ENCODE results near the gene RINL. TPM values are rescaled to one million over a fixed set of nuclear protein-coding genes. Genes with fewer than 3 reads are reported as not detected.

Gene RINL
- total RNA-seq, 1 donor from 2014 or later = 3.3 TPM

GRCh38 chr19:38913958-38914357 lies 35.9 kb upstream of the RINL start:
- TF ChIP-seq CTCF (IDR thresholded peaks at IDR 0.05; ENCODE audit: unreplicated experiment) = no peak
- no peaks in the 10 kb centered on the region for H3K9me3 Mint-ChIP-seq
- no peaks in the 10 kb centered on the region for H3K4me1 Mint-ChIP-seq
- H3K36me3 Mint-ChIP-seq = no peaks in the 10 kb centered on the region
- no peak overlapping the region for H3K27ac Mint-ChIP-seq
- no peaks in the 10 kb centered on the region for H3K27me3 Mint-ChIP-seq (ENCODE audit: low read depth)
- DNase-seq (ENCODE audit: low spot score in 2 of 2, unreplicated experiment in 2 of 2) = no peak
- no peak overlapping the region for H3K4me3 Mint-ChIP-seq

- no peak overlapping the region for H3K27ac Mint-ChIP-seq
- H3K9me3 Mint-ChIP-seq = no peaks in the 10 kb centered on the region
- no peak for DNase-seq (ENCODE audit: low spot score in 2 of 2, unreplicated experiment in 2 of 2)
- peaks cover 2% of the 10 kb centered on the region for H3K36me3 Mint-ChIP-seq
- H3K4me1 Mint-ChIP-seq = no peaks in the 10 kb centered on the region
- H3K4me3 Mint-ChIP-seq = no peak overlapping the region
- H3K27me3 Mint-ChIP-seq (ENCODE audit: low read depth) = no peaks in the 10 kb centered on the region
- TF ChIP-seq CTCF (IDR thresholded peaks at IDR 0.05; ENCODE audit: unreplicated experiment) = no peak
Observed at GRCh38 chr19:38912600-38913514, 34.8 kb upstream of the RINL start.

GRCh38 chr19:38911388-38912001 lies 33.4 kb upstream of the RINL start:
- H3K27ac Mint-ChIP-seq = no peak overlapping the region
- H3K36me3 Mint-ChIP-seq = peaks cover 7% of the 10 kb centered on the region
- no peak for DNase-seq (ENCODE audit: low spot score in 2 of 2, unreplicated experiment in 2 of 2)
- no peak for TF ChIP-seq CTCF (IDR thresholded peaks at IDR 0.05; ENCODE audit: unreplicated experiment)
- no peak overlapping the region for H3K4me3 Mint-ChIP-seq
- no peaks in the 10 kb centered on the region for H3K27me3 Mint-ChIP-seq (ENCODE audit: low read depth)
- no peaks in the 10 kb centered on the region for H3K4me1 Mint-ChIP-seq
- no peaks in the 10 kb centered on the region for H3K9me3 Mint-ChIP-seq

GRCh38 chr19:38910488-38910887 lies 32.4 kb upstream of the RINL start:
- Mint-ChIP-seq H3K4me1 (no peaks in the 10 kb centered on the region), H3K36me3 (peaks cover 7% of the 10 kb centered on the region), H3K9me3 (no peaks in the 10 kb centered on the region), H3K27ac (no peak overlapping the region), H3K27me3 (ENCODE audit: low read depth) (no peaks in the 10 kb centered on the region), H3K4me3 (no peak overlapping the region)
- DNase-seq (ENCODE audit: low spot score in 2 of 2, unreplicated experiment in 2 of 2) = no peak
- no peak for TF ChIP-seq CTCF (IDR thresholded peaks at IDR 0.05; ENCODE audit: unreplicated experiment)

- no peak overlapping the region for H3K27ac Mint-ChIP-seq
- no peak overlapping the region for H3K4me3 Mint-ChIP-seq
- no peak for TF ChIP-seq CTCF (IDR thresholded peaks at IDR 0.05; ENCODE audit: unreplicated experiment)
- no peaks in the 10 kb centered on the region for H3K27me3 Mint-ChIP-seq (ENCODE audit: low read depth)
- peaks cover 12% of the 10 kb centered on the region for H3K36me3 Mint-ChIP-seq
- DNase-seq (ENCODE audit: low spot score in 2 of 2, unreplicated experiment in 2 of 2) = no peak
- no peaks in the 10 kb centered on the region for H3K4me1 Mint-ChIP-seq
- no peaks in the 10 kb centered on the region for H3K9me3 Mint-ChIP-seq
Observed at GRCh38 chr19:38908911-38909310, 30.8 kb upstream of the RINL start.

Data from mesothelial cell of epicardium (in vitro differentiated cells).